Omental fat pad (tissue), 4 donors: Measurements from ENCODE around the gene BST2. TPM values are rescaled to one million over a fixed set of nuclear protein-coding genes. Genes with fewer than 3 reads are reported as not detected.

ENCODE experiments used
- ATAC-seq: fragments of 150-250 bp; one replicate; pipeline ENCODE4 v1.9.1; 2016; ENCODE audit warnings: mild to moderate bottlenecking, moderate library complexity; ENCODE audit not compliant: low FRiP score
- DNase-seq: peaks from one replicate; pipeline ENCODE4 v3.0.0-alpha.2; 2019; ENCODE audit warnings: low spot score
- CTCF ChIP-seq, 3 donors: fragments of 450-650 bp; IDR thresholded peaks; one replicate each; pipeline ENCODE4 v1.5.1; 2016 to 2017; ENCODE audit warnings: antibody characterized with exemption in 3 of 3, mild to moderate bottlenecking in 3 of 3, moderate library complexity in 2 of 3
- total RNA-seq, 4 donors: library from RNA; depleted of rRNA; stranded (reverse); fragments of >200 nt; gene quantifications; one replicate each; pipeline ENCODE4 v1.1.0, GENCODE V29; 2016

BST2 gene
- total RNA-seq, 4 donors from 2014 or later = 126 to 368 (median 146) TPM

GRCh38 chr19:17431417-17431816 lies 26.0 kb upstream of the BST2 start:
- no peak for DNase-seq
- ATAC-seq = no peak
- TF ChIP-seq CTCF (IDR thresholded peaks at IDR 0.05) = no peak

- no peak for TF ChIP-seq CTCF (IDR thresholded peaks at IDR 0.05)
- ATAC-seq (no peak), DNase-seq (no peak)
These were observed 24.2 kb upstream of the BST2 start for GRCh38 chr19:17429641-17430113.

- DNase-seq (no peak), ATAC-seq (peak; percentile 43)
- no peak for TF ChIP-seq CTCF (IDR thresholded peaks at IDR 0.05)
These were observed 19.4 kb upstream of the BST2 start for GRCh38 chr19:17424743-17425365.

GRCh38 chr19:17423429-17424208 lies 18.2 kb upstream of the BST2 start:
- ATAC-seq (no peak), DNase-seq (no peak)
- TF ChIP-seq CTCF (IDR thresholded peaks at IDR 0.05) = no peak

GRCh38 chr19:17421942-17422341 lies 16.5 kb upstream of the BST2 start:
- TF ChIP-seq CTCF (IDR thresholded peaks at IDR 0.05) = no peak
- no peak for DNase-seq
- ATAC-seq = no peak

GRCh38 chr19:17420475-17420924 lies 15.1 kb upstream of the BST2 start:
- DNase-seq = no peak
- peak; percentile 43 for ATAC-seq
- TF ChIP-seq CTCF (IDR thresholded peaks at IDR 0.05) = no peak
